ENCODE data around the gene ANKS1B. TPM values are rescaled to one million over a fixed set of nuclear protein-coding genes. Genes with fewer than 3 reads are reported as not detected.

ANKS1B gene
- total and polyA plus RNA-seq, 2 of the 4 experiments (the other 2 are of a cell fraction), result 0.17 to 0.18 TPM

DNA sequence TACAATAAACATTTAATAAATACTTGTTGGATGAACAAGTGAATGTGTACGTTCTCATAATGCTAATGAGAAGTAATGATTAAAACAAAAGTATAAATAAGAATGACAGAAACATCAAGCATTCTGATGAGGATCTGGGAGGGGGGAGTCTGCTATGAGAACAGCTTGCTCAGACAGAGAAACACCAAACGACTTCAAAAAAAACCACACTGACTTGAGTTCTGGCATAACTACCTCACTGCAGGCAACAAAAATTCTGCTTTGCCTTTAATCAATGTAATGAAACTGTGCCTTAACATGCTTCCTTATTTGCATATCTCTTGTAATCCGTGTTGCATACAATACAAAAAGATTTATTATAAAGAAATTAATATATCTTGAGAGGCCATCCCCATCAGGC is 632.5 kb downstream of the ANKS1B start:
- no peak overlapping the region for H3K56ac ChIP-seq (ENCODE audit: extremely low read depth, insufficient read depth, low read length)
- H4K5ac ChIP-seq (ENCODE audit: low read depth, low read length), result no peak overlapping the region
- dilution Hi-C loops (cut with HindIII; ENCODE audit: low sequenced_read_pairs, unreplicated experiment), result no loop called here
- no peak overlapping the region for H2AK9ac ChIP-seq (replicated peaks; ENCODE audit: low read depth, low read length, poor library complexity)
- no peak overlapping the region for H3K14ac ChIP-seq (replicated peaks; ENCODE audit: low read depth, low read length)
- H2BK120ac ChIP-seq (ENCODE audit: low read depth, low read length), result no peak overlapping the region
- WGBS, 2 experiments (ENCODE audit: extremely low coverage in 2 of 2, insufficient read length in 1 of 2), result no CpG with 5 or more reads among the region's 3 CpGs
- no peaks in the 10 kb centered on the region for H3K79me1 ChIP-seq (ENCODE audit: low read depth in 1 of 2, low read length in 2 of 2)
- intact Hi-C loops (cut with micrococcal nuclease), result no loop called here
- no peak overlapping the region for H3K23ac ChIP-seq (ENCODE audit: low read depth, low read length)
- H3K9me1 ChIP-seq (ENCODE audit: insufficient read depth, low read length), result no peaks in the 10 kb centered on the region
- peaks cover 2% of the 10 kb centered on the region; the same call in 1 of the 2 replicates for H3K9me3 ChIP-seq (ENCODE audit: control insufficient read depth, insufficient read depth, low read length)
- no peak overlapping the region for H3K18ac ChIP-seq (ENCODE audit: low read depth, low read length)
- H2AFZ ChIP-seq (replicated peaks; ENCODE audit: low read length, poor library complexity), result no peak overlapping the region
- no peak overlapping the region for H3K4me2 ChIP-seq (ENCODE audit: low read depth, low read length)
- no peak overlapping the region for H2BK20ac ChIP-seq (ENCODE audit: low read depth, low read length)
- no peak for ATAC-seq (ENCODE audit: low read depth)
- H3K27me3 ChIP-seq (ENCODE audit: control insufficient read depth, insufficient read depth, low read length), result no peaks in the 10 kb centered on the region
- H3K4ac ChIP-seq (ENCODE audit: low read depth, low read length), result no peak overlapping the region
- BruUV-seq (replicated peaks), result no TSS peak
- CTCF ChIA-PET, result no interaction called here
- H4K91ac ChIP-seq (ENCODE audit: insufficient read depth, low read depth, low read length), result no peak overlapping the region
- no peak overlapping the region for H3K4me3 ChIP-seq (ENCODE audit: insufficient read depth, low read depth, low read length)
- H2BK5ac ChIP-seq (ENCODE audit: low read depth, low read length, poor library complexity, severe bottlenecking), result no peak overlapping the region
- no peaks in the 10 kb centered on the region for H3K36me3 ChIP-seq (ENCODE audit: control insufficient read depth, insufficient read depth, low read length)
- no peak for DNase-seq
- no peak overlapping the region for H3K27ac ChIP-seq (ENCODE audit: insufficient read depth, low read length)
- H3K4me1 ChIP-seq (ENCODE audit: control insufficient read depth, insufficient read depth, low read length), result no peaks in the 10 kb centered on the region
- no peak overlapping the region for H4K8ac ChIP-seq (ENCODE audit: low read depth in 2 of 2, low read length in 2 of 2)
- in situ Hi-C loops (cut with MboI; ENCODE audit: low sequenced_read_pairs), result no loop called here
- H2AK5ac ChIP-seq (ENCODE audit: low read depth, low read length), result no peak overlapping the region
- POLR2A ChIA-PET (ENCODE audit: unreplicated experiment), result no interaction called here
- H4K20me1 ChIP-seq (ENCODE audit: insufficient read depth, low read length), result no peaks in the 10 kb centered on the region
- no peak overlapping the region for H3K9ac ChIP-seq (ENCODE audit: low read depth, low read length)
- no peak overlapping the region for H2BK15ac ChIP-seq (ENCODE audit: low read depth, low read length)
- TF ChIP-seq MAFK (IDR thresholded peaks at IDR 0.05; ENCODE audit: low read depth, low read length), result no peak

Data from IMR-90 (cell line).